GM15510 (cell line): Measurements from ENCODE around the gene CDK2.

Experiments
- POLR2A ChIP-seq: IDR thresholded peaks from 3 replicates; pipeline ENCODE4 v1.6.1; 2011; ENCODE audit warnings: borderline replicate concordance; ENCODE audit not compliant: insufficient read length; ENCODE audit errors: extremely low read depth

CDK2 gene

DNA sequence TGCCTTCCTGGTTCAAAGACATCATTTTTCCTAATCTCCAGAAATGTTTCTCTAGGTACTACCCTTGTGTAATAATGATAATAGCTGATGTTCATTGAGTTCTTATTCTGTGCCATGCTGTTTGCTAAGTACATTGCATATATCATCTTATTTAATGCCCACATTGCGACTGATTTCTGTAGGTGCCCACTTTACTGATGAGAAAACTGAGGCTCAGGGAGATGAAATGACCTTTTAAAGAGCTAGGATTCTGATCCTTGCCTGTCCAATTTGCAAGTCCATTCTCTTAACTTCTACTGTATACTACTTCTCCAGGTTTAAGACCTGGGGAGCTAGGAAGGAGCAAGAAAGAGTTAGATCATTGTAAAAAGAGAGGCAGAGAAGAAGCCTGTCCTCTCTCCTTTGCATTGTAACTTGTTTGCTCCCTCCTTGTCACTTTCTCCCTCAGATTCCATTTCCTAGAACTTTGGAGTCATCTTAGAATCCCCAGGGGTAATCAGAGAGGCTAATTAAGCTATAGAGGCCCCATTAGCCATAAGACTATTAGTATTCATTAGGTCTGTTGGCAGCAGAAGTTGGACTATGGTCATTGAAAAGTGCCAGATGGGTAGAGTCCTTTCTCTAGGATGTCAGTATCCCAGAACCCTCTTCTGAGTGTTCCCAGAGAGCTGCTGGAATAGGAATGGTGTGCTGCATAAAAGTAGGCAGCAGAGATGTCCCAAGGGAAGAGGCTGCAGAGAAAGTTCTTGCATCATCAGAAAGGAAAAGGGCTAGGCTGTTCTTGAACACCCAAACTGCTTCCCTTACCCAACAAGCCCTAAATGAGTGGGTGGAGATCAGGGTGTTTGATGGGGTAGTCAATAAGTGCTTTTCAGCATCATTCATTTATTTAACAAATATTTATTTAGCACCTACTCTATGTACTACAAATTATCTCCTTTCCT lies 32.6 kb upstream of the CDK2 start:
- no peak for TF ChIP-seq POLR2A

DNA sequence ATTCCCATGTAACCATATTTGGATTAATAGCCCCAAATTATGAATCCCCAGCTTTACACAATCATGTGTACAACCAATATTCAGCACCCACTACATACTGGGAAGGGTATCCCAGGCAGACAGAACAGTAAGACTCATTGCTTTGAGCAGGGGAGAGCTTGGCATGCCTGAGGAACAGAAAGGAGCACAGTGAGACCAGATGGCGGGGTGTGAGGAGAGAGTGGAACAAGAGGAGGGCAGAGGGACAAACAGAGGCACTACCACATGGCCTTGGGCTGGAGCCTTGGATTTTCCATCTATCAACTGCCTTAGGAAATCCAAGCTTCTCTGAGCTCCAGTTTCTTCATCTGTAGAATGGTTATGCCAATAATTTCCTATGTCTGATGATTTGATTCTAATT lies 31.9 kb upstream of the CDK2 start:
- TF ChIP-seq POLR2A: no peak

DNA sequence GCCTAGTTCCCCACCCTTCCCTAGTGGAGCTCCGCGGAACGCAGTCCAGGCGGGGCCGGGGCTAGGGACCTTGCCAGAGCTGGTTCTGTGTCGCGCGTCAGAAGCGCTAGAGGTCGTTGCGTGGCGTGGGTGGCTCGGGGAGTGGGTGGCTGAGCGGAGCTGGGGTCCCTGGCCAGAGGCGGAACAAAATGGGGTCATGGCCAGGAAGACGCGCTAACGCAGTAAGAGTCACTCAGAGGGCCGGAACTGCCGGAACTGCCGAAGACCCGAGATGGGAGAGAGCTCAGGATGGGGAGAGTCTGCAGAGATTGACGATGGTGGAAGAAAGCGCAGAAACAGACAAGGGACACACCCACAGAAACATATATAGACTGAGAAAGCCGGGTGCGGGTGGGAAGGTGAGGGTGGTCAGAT lies 30.9 kb upstream of the CDK2 start:
- TF ChIP-seq POLR2A: no peak

DNA sequence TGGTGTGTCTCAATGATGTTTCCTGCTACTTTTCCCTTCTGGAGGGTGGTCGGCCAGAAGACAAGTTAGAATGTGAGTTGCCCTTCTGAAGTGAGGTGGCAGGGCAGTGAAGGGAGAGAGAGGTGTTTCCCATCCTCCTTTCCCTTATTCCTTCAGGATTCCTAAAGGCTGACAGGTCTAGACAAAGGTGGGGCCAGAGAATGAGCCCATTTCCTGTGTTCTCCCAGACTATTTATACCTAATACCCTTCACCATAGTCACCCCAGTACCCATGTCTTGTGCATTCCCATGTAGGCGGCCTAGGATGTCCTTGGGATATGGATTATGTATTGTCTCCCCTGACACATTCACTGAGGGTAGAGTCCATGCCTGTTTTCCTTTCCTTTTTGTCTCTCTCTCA lies 28.6 kb upstream of the CDK2 start:
- TF ChIP-seq POLR2A: no peak

DNA sequence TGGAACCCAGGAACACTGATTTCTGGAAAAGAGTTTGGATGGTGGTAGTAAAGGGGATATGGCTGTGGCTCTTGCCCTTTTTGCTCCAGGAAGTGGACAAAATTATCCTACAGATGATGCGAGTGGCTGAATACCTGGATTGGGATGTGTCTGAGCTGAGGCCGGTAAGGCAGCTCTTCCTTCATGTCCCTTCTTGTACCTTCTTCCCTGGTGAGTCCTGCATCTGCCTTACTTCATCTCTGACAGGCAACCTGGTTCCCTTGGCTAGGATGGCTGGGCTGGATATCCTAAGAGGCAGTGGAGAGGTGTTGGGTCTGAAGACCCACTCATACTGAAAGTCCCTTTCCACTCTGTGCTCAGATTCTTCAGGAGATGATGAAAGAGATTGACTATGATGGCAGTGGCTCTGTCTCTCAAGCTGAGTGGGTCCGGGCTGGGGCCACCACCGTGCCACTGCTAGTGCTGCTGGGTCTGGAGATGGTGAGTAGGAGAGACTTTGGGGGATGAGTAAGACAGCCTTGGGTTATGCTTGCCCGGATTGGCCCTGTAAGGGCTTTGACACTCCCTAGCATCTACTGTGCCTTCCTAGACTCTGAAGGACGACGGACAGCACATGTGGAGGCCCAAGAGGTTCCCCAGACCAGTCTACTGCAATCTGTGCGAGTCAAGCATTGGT lies 27.7 kb upstream of the CDK2 start:
- no peak for TF ChIP-seq POLR2A

DNA sequence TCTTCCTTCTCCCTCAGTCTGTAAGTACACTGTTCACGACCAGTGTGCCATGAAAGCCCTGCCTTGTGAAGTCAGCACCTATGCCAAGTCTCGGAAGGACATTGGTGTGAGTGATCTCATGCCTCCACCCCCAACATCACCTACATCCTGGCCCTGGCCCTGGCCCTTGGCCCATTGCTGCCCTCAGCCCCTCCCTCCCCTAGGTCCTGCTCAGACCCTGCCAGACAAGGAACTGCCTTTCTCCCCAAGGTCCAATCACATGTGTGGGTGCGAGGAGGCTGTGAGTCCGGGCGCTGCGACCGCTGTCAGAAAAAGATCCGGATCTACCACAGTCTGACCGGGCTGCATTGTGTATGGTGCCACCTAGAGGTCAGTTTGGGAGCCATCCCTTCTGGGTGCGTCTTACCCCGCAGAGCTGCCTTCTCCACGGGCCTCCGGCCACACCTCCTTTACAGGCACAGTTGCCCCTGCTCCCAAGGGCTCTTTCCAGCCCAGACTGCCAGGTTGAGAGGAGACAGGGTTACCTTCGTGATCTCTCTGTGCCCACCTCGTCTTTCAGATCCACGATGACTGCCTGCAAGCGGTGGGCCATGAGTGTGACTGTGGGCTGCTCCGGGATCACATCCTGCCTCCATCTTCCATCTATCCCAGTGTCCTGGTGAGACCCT lies 26.4 kb upstream of the CDK2 start:
- TF ChIP-seq POLR2A: no peak

DNA sequence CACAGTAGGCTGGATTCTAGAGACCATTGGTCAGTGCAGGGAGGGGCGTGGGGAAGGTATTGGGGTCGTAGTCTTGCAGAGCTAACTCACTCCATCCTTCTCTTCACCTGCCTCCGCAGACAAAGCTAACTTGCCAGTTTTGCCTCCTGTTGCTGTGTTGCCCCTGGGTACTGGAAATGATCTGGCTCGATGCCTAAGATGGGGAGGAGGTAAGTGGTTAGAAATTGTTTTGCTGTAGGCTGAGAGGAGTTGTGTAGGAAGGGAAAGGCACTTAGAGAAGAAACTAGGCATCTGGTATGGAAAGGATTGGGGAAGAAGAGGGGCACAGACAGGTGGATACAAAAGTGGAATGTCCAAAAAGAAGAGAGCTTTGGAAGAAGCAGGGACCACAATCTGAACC lies 24.6 kb upstream of the CDK2 start:
- TF ChIP-seq POLR2A: no peak

DNA sequence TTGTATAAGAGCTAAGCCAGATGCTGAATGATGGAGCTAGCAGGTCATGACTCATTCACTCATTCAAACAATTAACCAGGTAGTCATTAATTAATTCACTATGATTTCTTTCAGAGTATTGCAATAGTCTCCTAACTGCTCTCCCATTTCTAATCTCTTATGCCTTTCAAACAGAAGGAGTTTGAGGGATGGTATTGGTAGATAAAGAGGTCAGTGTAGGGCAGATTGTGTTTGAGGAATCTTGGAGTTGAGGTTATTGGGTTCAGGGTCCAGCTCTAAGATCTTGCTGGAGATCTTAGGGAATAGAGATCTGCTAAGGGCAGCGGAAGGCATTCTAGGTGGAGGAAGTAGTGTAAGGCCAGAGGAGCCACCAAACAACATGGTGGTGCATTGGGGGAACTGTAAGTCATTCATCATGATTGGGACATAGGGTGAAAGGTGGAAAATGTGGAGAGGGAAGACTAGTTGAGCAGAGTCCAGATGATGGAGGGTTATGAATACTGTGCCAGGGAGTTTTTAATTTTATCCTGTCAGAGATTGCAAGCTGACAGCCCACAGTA lies 24.0 kb upstream of the CDK2 start:
- no peak for TF ChIP-seq POLR2A

DNA sequence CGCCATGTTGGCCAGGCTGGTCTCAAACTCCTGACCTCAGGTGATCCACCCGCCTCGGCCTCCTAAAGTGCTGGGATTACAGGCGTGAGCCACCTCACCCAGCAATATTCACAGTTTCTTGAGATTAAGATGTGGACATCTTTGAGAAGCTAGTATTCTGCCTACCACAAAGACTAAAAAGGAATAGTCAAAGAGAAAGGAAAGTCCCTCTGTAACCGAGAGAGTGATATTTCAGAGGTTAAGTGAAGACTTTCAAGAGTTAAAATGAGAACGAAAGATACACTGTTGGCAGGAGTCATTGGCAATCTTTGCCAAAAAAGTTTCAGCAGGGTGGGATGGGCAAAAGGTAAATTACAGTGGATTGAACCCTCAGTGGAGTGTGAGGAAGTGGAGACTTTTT lies 20.1 kb upstream of the CDK2 start:
- TF ChIP-seq POLR2A: no peak

DNA sequence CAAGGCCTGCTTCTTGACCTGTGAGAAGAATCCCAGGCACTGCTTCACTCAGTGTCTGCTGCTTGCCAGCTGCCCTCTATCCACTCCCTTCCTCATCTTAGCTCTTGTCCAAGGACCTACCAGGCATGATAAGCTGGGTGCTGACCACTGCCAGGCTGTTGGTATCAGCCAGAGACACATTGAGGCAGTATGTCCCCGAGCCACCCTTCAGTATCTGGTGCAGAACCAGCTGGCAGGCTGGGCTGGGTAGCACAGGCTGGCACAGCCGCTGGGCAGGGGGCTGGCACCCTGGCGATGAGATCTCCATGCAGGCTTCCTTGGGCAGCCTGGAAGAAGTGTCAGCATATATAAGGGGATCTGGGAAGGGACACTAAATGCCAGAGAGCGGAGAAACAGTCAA lies 11.3 kb upstream of the CDK2 start:
- TF ChIP-seq POLR2A: no peak

DNA sequence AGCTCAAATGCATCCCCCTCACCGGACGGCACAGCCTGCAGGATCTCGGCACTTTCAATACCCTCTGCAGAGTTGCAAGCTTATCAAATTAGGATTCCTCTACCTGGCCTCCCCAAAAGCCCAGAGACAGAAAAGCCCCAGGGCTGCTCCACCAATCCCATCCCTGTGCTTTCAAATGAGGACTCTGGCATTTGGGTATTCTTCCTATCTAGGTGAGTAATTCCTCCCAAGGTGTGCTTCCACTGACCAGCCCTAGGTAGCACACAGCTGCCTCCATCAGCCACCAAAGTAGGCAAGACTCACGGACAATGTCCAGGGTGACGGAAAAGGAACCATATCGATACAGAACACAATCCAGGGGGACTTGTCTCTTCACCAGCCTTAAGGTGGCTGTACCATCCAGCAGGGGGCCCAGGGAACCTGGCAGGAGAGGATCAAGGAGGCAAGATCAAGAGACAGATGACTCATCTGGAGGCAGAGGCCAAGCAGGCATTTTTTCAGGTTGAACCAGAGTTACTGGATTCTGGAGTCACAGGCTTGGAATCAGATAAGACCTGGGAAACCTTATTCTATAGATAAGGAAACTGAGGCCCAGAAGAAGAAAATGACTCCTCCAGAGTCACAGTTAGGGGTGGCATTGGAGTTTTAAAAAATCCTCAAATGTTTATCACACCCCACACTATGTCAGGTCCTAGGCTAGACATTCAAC lies 10.7 kb upstream of the CDK2 start:
- TF ChIP-seq POLR2A: no peak

DNA sequence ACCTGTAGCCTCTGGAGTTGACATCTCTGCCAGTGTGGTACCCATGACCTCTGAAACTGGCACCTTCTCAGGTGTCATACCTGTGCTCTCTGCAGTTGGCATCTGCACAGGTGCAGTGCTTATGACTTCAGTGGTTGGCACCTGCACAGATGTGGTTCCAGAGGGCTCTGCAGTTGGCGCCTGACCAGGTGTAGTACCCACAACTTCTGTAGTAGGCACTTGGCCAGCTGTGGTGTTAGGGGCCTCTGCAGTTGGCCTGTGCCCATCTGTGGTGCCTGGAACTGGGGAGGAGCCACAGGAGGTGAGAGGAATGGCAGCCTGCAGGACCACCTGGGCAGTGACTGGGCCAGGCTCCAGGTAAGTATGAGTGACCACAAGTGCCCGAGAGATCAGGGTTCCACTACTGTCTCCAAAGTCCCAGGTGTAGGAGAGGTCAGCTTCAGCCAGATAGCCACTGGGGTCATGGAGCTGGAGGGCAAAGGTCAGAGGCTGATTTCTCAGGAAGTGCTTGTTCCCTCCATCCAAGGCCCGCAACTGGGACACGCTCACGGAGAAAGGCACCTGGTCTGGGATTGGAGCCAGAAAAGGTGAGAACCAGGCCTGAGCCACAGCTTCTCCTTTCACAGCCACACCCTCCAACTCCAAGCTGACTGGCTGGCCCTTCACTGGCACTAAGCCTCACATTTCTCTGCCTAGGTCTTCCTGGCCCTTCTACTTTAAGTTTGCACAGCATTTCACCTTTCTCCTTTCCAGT lies 9.3 kb upstream of the CDK2 start:
- no peak for TF ChIP-seq POLR2A

DNA sequence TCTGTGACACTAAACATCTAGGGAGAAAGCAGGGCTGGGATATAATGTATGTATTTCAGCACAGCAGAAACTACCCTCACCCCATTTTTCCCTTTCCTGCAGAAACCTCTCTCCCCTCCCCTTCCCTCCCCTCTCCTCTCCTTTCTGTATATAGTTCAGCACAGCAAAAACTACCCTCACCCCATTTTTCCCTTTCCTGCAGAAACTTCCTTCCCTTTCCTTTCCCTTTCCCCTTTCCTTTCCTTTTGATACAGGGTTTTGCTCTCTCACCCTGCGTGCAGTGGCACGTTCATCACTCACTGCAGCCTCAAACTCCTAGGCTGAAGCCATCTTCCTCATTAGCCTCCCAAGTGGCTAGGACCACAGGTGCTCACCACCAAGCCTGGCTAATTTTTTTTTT lies 2.9 kb upstream of the CDK2 start:
- TF ChIP-seq POLR2A: no peak

DNA sequence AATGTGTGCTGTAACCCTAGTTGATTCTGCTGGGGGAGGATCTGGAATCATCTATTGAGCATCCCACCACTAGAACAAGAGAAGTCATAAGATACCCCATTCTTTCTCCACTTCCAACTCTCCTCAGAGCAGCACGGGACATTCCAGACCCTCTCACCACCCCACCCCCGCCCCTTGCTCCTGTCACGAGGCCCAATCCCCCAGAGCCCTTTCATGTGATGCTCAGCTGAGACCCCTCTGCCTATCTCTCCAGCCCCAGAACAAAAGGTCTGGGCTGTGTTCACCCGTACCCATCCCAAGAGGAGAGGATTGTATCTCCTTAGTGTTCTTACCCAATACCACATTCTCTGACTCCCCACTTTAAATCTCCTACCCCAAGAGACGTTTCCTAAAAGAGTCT lies 1.4 kb upstream of the CDK2 start:
- no peak for TF ChIP-seq POLR2A
